ENCODE results near the gene ABCA9.
"Not testable (repeated sequence)": the region's sequence is repeated elsewhere in the genome, so short reads cannot be mapped to it uniquely, and the experiment has no call there.

The ABCA9 gene

DNA sequence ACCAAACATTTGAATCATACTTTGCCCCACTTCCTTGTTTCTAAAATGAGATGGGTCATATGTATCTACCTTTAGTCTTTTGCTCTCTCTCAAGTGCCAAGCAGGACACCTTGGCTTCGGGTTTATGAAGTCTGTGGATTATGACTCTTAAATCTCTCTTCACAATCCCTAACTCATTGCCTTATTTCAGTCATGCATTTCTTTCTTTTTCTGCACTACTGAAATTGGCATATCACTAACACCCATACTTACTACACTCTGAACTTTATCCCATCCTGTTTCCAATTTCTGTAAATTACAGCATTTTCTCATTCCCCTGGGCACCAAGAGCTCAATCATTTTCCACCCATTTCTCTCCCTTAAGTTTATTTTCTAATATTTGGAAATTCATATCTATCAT is 42.0 kb downstream of the ABCA9 start:
- DNase-seq, result no peak

DNA sequence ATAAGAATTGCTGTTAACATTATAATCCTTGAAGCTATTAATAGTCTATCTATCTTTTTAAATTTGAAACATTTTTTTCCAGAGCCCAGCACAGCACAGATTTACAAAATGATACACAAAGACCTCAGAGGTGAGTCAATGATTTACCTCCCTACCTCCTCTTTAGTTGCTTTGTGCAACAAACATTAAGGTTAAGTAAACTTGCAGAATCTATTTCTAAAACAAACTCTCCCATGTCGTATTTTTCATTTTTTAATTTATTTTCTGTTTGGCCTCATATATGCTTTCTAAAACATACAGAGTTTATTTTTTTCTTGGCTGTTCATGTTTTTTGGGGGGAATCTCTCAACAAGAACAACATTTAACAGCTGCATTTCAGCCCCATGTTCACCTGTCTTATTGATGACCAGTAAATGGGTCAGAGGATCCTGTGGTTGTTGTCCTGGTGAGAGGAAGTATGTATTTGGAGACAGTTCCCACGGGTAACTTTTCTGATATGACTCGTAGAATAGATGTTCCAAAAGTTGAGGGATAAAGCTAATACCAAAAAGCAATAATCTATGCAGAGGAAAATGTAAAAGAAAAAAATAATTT is 42.6 kb downstream of the ABCA9 start:
- peak; percentile 3 for DNase-seq

DNA sequence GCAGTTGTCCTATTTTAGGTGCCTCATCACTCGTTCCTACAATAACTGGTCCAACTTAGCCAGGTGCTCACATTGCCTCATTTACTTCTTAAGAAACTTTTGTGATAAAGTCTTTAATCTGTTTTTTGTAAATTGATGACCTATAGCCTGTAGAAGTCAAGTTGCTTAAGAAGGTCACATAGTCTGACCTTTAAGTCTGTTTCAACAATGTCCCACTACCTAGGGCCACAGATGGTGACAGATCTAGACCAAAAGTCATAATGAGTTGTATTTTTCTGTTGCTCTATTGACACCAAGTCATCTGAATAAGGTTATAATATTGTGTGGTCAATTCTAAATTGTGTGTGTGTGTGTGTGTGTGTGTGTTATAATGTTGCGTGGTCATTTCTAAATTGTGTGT is 45.1 kb downstream of the ABCA9 start:
- DNase-seq, result no peak

DNA sequence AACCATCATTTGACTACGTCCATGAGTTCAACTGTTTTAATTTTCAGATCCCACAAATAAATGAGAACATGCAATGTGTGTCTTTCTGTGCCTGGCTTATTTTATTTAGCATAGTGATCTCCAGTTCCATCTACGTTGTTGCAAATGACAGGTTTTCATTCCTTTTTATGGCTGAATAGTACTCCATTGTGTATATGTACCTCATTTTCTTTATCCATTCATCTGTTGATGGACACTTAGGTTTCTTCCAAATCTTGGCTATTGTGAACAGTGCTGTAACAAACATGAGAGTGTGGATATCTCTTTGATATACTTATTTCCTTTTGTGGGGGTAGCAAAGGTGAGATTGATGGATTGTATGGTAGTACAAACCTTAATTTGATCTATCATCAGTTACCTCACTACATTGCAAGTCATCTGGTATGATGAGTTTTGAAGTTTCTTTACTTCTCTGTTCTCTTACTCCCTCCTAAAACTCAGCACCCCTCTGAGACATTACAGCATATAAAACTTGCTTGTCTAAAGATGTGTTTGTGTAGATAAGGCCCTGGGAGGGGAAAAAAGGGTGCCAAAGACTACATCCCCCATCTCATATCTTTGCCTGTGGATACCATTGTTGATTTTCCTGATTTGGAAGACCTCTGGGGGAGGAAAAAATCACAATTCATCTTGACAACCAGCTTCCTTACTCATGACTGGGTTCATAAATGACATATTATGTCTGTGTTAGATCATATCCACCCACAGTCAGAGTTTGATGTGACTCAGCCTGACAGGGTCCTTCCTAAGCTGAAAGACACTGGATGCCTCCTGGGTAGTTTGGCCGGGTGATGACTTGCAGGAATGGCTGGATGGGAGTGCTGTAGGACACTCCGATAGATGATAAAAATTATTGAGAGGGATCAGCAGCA is 47.6 kb downstream of the ABCA9 start:
- peak; percentile 82 for DNase-seq

DNA sequence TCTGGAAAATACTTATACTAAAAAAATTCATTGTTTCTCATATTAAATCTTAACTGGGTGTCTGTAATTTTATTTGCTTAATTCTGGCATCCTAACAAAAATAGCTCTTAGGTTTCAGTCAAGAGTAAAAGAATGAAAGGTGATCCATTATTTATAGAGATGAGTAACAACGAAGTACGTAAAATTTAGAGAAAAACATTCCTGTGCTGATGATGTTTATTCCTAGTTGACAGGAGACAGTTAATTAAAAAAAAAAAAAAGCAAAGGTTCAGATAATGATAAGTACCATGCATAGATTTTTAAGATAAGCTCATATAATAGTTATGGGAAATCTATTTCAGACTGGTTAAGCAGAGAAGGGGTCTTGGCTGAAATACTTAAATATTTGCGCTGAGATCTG is 50.8 kb downstream of the ABCA9 start:
- DNase-seq, result no peak

DNA sequence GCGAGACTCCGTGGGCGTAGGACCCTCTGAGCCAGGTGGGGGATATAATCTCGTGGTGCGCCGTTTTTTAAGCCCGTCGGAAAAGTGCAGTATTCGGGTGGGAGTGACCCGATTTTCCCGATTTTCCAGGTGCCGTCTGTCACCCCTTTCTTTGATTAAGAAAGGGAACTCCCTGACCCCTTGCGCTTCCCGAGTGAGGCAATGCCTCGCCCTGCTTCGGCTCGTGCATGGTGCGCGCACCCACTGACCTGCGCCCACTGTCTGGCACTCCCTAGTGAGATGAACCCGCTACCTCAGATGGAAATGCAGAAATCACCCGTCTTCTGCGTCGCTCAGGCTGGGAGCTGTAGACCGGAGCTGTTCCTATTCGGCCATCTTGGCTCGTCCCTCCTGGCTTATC is 56.0 kb downstream of the ABCA9 start:
- DNase-seq, result not testable (repeated sequence)

DNA sequence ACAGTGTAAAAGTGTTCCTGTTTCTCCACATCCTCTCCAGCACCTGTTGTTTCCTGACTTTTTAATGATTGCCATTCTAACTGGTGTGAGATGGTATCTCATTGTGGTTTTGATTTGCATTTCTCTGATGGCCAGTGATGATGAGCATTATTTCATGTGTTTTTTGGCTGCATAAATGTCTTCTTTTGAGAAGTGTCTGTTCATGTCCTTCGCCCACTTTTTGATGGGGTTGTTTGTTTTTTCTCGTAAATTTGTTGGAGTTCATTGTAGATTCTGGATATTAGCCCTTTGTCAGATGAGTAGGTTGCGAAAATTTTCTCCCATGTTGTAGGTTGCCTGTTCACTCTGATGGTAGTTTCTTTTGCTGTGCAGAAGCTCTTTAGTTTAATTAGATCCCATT is 61.0 kb downstream of the ABCA9 start:
- DNase-seq, result not testable (repeated sequence)

DNA sequence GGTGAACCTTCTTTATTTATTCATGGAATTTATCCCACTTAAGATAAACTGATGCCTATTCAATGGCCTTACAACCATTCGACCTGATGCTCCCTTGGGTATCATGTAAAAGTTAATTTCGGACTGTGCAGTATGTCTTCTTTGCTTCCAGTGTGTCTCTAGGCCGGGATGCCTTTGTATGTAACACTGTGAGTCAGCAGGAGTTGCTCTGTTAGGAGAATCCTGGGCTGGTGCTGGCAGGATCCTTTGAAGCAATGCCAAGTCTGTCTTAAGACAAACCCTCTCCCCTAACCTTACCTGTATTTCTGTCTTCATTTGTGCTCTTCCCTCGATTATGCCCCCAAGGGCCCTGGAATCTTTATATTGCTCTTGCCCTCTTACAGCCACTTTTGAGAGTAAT is 67.6 kb downstream of the ABCA9 start:
- no peak for DNase-seq

DNA sequence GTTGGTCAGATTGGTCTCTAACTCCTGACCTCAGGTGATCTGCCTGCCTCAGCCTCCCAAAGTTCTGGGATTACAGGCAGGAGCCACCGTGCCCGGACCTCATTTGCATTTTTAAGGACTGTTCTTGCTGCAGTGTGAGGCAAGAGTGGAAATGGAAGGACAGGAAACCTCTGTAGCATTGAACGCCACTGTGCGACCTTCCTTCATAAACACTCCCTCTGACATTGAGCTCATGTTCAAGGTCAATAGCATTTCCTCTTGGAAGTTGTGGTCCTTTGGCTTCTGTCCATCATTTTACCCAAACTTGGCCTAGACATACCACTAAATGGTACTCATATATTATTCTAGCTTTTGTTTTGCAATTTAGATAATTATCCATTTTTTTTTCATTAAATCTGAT is 72.8 kb downstream of the ABCA9 start:
- DNase-seq, result no peak

DNA sequence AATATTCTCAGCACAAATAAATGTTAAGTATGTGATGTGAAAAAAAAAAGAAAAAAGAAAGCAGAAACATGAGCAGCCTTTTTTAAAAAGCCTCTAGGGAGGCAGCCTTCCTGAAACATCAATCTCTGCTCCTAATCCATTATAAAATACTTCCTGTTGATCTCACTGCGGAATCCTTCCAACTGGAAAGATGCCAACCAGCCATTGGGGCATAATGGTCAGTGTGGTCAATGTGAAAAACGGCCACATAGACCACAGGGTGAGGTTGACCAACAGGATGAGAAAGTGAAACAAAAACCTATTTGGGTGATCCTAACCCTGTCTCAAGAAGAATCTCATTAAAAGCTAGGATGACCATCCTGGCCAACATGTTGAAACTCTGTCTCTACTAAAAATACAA is 79.4 kb downstream of the ABCA9 start:
- peak; percentile 7 for DNase-seq

DNA sequence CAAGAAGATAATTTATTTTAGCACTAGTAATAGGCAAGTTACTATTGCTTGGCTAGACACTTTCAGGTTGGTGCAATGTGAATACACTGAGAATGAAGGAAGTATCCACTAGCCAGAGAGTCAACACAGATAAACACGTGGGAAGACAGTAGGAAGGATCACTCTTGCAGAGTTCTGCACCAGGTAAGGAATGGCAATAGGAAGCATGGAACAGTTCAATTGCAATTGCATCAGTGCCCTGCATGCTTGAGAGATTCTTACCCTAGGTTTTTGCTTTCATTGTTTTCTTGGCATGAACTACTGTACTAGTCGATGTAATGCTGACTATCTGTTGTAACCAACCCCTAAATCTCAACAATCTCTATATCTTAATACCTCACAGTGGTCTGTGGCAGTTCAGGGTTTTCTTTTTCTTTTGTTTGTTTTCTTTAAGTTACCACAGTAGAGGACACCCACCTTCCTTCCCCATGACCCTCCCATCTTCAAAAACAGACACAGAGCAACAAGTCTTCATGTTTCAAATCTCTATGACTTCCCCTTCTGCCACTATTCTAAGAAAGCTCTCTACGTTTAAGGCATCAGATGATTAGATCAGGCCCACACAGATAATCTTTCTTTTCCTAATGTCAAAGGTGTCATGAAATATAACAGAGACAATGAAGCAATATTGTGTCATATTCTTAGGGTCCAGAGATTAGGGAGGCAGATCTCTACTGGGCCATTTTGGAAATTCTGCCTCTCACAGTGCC is 87.5 kb downstream of the ABCA9 start:
- DNase-seq, result no peak

DNA sequence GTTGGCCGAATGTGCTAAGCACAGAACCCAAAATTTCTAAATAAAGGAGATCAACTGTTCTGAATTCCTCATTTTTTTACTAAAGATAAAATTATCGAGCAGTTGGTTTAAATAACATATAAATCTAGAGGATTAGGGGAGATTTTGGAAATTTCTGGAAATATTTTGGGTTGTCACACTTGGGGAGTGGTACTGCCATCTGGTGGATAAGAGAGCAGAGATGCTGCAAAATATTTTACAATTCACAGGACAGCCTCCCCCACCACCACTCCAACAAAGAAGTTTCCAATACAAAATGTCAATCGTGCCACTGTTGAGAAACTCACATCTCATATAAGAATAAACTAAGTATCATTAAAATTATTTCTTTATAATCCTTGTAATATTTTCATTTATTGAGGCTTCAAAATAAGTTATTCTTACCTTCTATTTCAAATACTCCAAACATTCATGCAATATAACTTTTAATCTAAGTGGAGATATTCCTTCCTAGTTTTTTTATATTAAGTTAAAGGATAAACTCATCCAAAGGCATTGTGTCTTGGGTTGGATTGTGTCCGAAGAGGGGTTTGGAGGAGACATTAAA is 88.5 kb downstream of the ABCA9 start:
- peak; percentile 31 for DNase-seq

DNA sequence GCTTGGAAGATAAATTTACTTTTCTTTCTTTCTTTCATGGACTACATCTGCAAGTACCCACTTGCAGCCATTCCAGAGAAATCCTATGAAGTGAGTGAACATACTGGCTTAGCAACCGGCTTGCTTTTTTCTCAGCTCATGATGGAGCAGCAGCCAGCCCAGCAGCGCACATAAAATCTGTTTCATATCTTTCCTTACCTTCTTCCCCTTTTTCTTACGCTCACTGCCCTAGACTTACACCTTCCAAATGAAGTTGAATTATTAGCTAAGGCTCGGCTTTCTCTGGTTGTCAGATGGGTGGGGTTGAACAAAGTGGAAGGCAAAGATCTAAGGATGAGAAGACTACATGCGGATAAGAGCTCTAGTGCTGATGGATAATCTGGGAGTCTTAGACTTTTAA is 91.6 kb downstream of the ABCA9 start:
- DNase-seq, result no peak

DNA sequence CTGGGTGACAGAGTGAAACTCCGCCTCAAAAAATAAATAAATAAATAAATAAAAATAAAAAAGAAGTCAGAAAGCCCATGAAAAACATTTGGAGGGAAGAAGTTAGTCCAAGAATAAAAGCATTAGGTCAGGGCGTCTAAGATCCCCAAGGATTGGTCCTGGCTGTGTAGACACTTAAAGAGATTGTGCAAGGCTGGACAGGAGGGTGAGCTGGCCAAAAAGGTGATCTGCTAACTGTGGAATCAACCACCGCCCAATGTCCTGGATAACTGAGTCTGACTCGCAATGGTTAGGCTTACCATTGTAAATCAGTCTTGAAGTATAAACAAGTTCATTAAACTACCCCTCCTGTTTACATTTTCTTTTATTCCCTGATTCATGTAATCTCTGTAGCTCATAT is 96.8 kb downstream of the ABCA9 start:
- no peak for DNase-seq

DNA sequence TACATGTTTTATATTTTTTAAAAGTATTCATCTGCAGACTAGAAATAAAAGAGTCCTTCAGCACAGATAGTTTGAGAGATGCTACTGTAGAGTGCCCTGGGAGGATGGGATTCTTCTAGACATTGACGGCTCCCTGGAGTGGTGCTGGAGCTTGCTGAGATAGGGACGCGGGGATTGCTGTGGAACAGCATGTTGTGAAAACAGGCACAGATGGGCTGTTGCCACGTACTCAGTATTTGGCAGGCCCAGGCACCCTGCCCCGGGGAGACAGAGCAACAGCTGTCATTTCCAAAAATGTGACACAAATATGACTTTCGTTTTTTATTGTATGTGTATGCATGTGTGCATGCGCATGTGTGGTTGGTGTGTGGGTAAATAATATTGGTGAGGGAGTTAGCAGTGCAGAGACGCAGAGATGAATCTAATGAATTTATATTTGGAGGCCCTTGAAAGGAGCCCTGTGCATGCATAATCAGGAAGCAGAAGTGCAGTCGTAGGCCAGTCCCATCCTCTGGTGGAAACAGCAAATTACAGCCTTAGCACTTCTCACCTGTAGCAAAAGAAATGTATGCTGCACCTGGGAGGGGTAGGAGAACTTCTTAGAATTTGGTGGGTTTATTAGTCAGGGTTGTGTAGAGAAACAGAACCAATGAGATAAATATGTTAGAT is 99.4 kb downstream of the ABCA9 start:
- DNase-seq, result no peak

DNA sequence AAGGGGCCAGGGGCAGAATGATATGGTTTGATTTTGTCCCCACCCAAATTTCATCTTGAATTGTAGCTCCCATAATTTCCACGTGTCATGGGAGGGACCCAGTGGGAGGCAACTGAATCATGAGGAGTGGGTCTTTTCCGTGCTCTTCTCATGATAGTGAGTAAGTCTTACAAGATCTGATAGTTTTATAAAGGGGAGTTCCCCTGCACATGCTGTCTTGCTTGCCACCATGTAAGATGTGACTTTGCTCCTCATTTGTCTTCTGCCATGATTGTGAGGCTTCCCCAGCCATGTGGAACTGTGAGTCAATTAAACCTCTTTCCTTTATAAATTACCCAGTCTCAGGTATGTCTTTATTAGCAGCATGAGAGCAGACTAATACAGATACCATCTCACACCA is 101.6 kb downstream of the ABCA9 start:
- DNase-seq, result not testable (repeated sequence)

DNA sequence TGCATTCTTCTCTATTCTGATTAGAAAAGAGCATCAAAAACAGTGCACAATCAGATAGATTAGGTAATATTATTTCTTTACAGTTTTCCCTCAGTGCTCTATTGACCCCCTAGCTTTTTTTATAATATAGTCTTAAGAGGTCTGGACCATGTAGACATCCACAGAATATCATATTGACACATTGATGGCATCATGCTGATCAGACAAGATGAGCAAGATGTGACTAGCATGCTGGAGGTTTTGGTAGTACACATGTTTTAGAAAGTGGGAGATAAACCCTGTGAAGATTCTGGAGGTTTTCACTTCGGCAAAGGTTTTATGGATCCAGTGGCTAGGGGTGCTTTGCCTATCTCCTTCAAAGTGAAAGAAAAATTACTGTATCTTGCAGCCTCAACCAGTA is 102.8 kb downstream of the ABCA9 start:
- DNase-seq, result no peak

DNA sequence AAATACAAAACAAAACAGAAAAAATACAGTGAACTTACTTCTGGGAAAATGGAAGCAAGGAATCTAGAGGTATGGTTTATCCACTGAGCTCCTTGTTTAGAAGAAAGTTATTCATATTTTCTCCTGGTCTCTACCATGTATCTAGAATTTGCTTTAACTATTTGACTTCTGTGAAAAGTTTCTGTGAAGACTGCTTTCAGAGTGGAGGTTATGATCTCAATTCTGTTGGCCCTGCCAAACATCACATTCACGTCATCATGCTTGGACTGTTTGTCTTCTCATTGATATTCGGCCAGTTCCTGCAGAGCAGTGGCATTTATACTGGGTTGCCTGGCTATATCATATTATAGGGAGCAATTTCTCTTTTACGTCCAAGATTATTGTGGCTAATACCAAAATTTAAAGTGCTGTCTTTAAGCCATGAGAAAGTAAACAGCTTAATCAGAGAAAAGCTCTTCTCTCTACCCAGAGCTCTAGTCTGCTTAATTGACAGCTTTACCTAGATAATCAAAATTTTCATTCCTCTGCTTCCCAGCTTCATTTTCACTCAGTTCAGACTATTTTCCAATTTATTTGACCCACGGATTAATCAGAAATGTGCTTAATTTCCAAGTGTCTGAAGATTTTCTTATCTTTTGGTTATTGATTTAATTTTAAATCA is 105.4 kb downstream of the ABCA9 start, which contains the start of gene ABCA8:
TSS of gene ABCA8 (minus strand) at position 212 of the 661 bp plus-strand sequence. CDS start 13,358 bp downstream, outside the sequence.
- DNase-seq, result peak; percentile 20

DNA sequence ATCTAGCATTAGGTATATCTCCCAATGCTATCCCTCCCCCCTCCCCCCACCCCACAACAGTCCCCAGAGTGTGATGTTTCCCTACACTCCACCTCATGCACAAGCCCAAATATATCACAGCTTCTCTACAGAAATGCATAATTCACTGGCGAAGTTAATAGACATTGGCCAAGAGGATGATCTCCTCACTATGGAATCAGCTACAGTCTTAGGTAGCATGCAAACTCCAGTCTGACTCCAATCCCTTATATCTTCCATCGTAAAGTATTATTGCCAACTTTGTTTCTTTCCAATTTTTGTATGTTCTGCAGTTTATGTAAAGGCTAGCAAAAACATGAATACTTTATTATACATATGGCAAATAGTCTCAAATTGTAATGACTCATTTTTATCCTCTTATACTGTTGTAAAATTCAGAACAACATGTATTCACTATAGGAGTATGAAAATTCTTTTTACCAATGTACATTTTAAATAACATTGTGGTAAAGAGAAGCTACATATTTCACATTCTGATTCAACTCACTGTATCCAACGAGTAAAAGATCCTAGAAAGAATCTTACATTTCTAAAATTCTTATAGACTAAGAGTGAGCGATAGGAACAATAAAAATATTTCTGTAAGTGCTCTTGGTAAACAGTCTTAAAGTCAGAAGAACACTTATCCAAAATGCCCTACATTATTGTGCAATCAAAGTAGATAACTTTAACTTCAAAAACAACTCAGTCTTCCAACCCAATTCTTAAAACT is 106.4 kb downstream of the ABCA9 start:
- peak; percentile 76 for DNase-seq

DNA sequence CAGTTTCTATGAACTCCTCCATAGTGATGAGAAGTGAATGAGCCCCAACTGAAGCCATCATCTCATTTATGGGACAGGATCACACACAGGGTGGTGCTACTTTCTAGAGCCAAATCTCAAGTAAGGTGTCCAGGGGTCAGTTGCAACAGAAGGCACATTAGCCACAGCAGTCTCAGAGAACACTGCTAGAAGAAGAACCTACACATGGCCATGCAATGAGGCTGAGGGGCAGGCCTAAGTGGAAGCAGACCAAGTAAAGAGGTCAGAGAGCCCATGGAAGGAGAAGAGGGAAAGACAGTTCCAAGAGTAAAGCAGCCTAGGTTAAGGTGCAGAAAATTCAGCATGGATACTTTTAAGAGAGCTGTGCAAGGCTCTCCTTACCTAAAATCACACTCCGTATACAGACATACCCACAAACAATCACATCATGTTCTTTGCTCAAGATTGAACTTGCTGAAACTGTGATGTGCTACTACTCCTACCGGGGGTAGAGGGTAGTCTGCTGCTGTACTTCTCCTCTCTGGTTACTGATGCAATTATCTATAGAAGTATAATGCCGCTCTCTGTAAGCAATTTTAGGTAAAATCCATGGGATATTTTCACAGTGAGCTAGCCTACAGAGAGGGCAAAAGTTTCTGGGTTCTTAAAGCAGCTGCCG is 107.3 kb downstream of the ABCA9 start:
- no peak for DNase-seq

DNA sequence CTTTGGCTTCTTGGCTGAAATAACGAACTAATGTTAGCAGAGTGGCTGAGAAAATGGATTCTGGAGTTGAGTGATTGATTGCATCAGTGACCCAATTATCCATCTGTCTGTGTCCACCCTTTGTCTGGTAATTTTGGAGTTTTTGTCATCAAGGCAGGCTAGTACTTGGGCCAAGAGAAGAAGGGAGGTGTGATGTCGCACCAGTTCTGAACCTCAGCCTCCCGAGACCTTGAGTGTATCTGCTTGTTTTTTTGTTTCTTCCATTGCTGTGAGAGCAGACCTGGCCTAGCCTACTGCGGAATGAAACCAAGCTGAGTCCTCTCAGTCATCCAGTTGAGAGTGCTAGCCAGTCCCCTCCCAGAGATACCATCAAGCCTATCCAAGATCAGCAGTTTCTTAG is 110.0 kb downstream of the ABCA9 start:
- DNase-seq, result no peak
